GM19463 (cell line): Measurements from ENCODE around the gene FYN.
"Not testable (repeated sequence)": the region's sequence is repeated elsewhere in the genome, so short reads cannot be mapped to it uniquely, and the experiment has no call there.

Experiments used
- ATAC-seq: cut with Tn5 transposase; IDR thresholded peaks from one replicate; pipeline ENCODE4 v1.9.1; 2021; ENCODE audit warnings: mild to moderate bottlenecking, moderate library complexity; ENCODE audit not compliant: unreplicated experiment

FYN gene

GRCh38 chr6:111642463-111643158, 230.6 kb downstream of the FYN start:
- ATAC-seq: no peak

- ATAC-seq: no peak
Observed at GRCh38 chr6:111639266-111639665, 234.0 kb downstream of the FYN start.

GRCh38 chr6:111634981-111635380, 238.3 kb downstream of the FYN start:
- ATAC-seq: not testable (repeated sequence)

GRCh38 chr6:111633822-111634221, 239.4 kb downstream of the FYN start:
- no peak for ATAC-seq

- no peak for ATAC-seq
Observed at GRCh38 chr6:111632468-111633247, 240.6 kb downstream of the FYN start.

GRCh38 chr6:111631903-111632460, 241.3 kb downstream of the FYN start:
- no peak for ATAC-seq

- ATAC-seq: no peak
Observed at GRCh38 chr6:111631018-111631417, 242.2 kb downstream of the FYN start.

GRCh38 chr6:111628142-111628850, 245.0 kb downstream of the FYN start:
- ATAC-seq: no peak

GRCh38 chr6:111626441-111626840, 246.8 kb downstream of the FYN start:
- no peak for ATAC-seq

- no peak for ATAC-seq
Observed at GRCh38 chr6:111625461-111626391, 247.5 kb downstream of the FYN start.

- ATAC-seq: no peak
Observed at GRCh38 chr6:111625099-111625416, 248.2 kb downstream of the FYN start.

- ATAC-seq: no peak
Observed at GRCh38 chr6:111624401-111625098, 248.7 kb downstream of the FYN start.

- ATAC-seq: no peak
Observed at GRCh38 chr6:111623046-111623718, 250.1 kb downstream of the FYN start.

- ATAC-seq: no peak
Observed at GRCh38 chr6:111620169-111620568, 253.1 kb downstream of the FYN start.

GRCh38 chr6:111618407-111618806, 254.8 kb downstream of the FYN start:
- no peak for ATAC-seq

- no peak for ATAC-seq
Observed at GRCh38 chr6:111617149-111617548, 256.1 kb downstream of the FYN start.

GRCh38 chr6:111615916-111616612, 257.2 kb downstream of the FYN start:
- ATAC-seq: no peak

- no peak for ATAC-seq
Observed at GRCh38 chr6:111614833-111615582, 258.2 kb downstream of the FYN start.
